H9 (cell line): ENCODE measurements around the gene ADAR. TPM values are rescaled to one million over a fixed set of nuclear protein-coding genes. Genes with fewer than 3 reads are reported as not detected.

Experiments used
- DNase-seq: peaks from one replicate; pipeline ENCODE4 v3.0.0-alpha.2; 2017
- H2AFZ ChIP-seq: one replicate; pipeline ENCODE4 v1.6.1; 2013; ENCODE audit warnings: mild to moderate bottlenecking, low read length, control low read depth, moderate library complexity
- H2AK5ac ChIP-seq: 2 replicates; pipeline ENCODE4 v1.6.1; 2013; ENCODE audit warnings: low read length, control low read depth, mixed read lengths; ENCODE audit not compliant: insufficient read length
- H2BK120ac ChIP-seq: one replicate; pipeline ENCODE4 v1.6.1; 2013; ENCODE audit warnings: low read depth, mild to moderate bottlenecking, low read length, control low read depth, inconsistent platforms; ENCODE audit not compliant: poor library complexity, severe bottlenecking
- H2BK12ac ChIP-seq: 2 replicates; pipeline ENCODE4 v1.6.1; 2013; ENCODE audit warnings: low read length, control low read depth, mixed read lengths, low read depth; ENCODE audit not compliant: insufficient read length
- H2BK15ac ChIP-seq: 2 replicates; pipeline ENCODE4 v1.6.1; 2013; ENCODE audit warnings: low read depth, low read length, control low read depth
- H2BK20ac ChIP-seq: one replicate; pipeline ENCODE4 v1.6.1; 2013; ENCODE audit warnings: low read depth, mild to moderate bottlenecking, low read length, control low read depth, inconsistent platforms; ENCODE audit not compliant: poor library complexity, severe bottlenecking
- H2BK5ac ChIP-seq: 2 replicates; pipeline ENCODE4 v1.6.1; 2013; ENCODE audit warnings: low read length, control low read depth, mixed read lengths; ENCODE audit not compliant: insufficient read length
- H3K14ac ChIP-seq: 2 replicates; pipeline ENCODE4 v1.6.1; 2013; ENCODE audit warnings: low read length, control low read depth; ENCODE audit not compliant: insufficient read depth
- H3K18ac ChIP-seq: 2 replicates; pipeline ENCODE4 v1.6.1; 2013; ENCODE audit warnings: low read depth, mild to moderate bottlenecking, mixed read lengths, low read length, control low read depth; ENCODE audit not compliant: insufficient read length
- H3K23ac ChIP-seq: 2 replicates; pipeline ENCODE4 v1.6.1; 2013; ENCODE audit warnings: low read length, control low read depth, mixed read lengths, low read depth; ENCODE audit not compliant: insufficient read length
- H3K23me2 ChIP-seq: 2 replicates; pipeline ENCODE4 v1.6.1; 2013; ENCODE audit warnings: low read depth, mild to moderate bottlenecking, mixed read lengths, low read length, control low read depth; ENCODE audit not compliant: insufficient read length, poor library complexity, severe bottlenecking
- H3K27ac ChIP-seq: 2 replicates; pipeline ENCODE4 v1.5.1; 2013; ENCODE audit warnings: low read length, control low read depth, mixed read lengths, low read depth; ENCODE audit not compliant: insufficient read length
- H3K27me3 ChIP-seq: 2 replicates; pipeline ENCODE4 v1.6.1; 2013; ENCODE audit warnings: low read length, control low read depth, inconsistent platforms; ENCODE audit not compliant: insufficient read depth
- H3K4ac ChIP-seq: 2 replicates; pipeline ENCODE4 v1.6.1; 2013; ENCODE audit warnings: low read depth, mild to moderate bottlenecking, control low read depth, inconsistent platforms, low read length, moderate library complexity
- H3K4me1 ChIP-seq: 2 replicates; pipeline ENCODE4 v1.6.1; 2013; ENCODE audit warnings: low read length, control low read depth, inconsistent platforms; ENCODE audit not compliant: insufficient read depth
- H3K4me2 ChIP-seq: 2 replicates; pipeline ENCODE4 v1.6.1; 2013; ENCODE audit warnings: low read length, control low read depth, mixed read lengths; ENCODE audit not compliant: insufficient read length, insufficient read depth
- H3K56ac ChIP-seq: 2 replicates; pipeline ENCODE4 v1.6.1; 2013; ENCODE audit warnings: low read depth, mild to moderate bottlenecking, mixed read lengths, low read length, control low read depth; ENCODE audit not compliant: insufficient read length
- H3K79me1 ChIP-seq: 2 replicates; pipeline ENCODE4 v1.6.1; 2013; ENCODE audit warnings: low read depth, mild to moderate bottlenecking, moderate library complexity, low read length, control low read depth, inconsistent platforms; ENCODE audit not compliant: insufficient read depth, poor library complexity, severe bottlenecking
- H3K79me2 ChIP-seq: 2 replicates; pipeline ENCODE4 v1.6.1; 2013; ENCODE audit warnings: low read length, control low read depth, inconsistent platforms; ENCODE audit not compliant: insufficient read depth
- H3K9ac ChIP-seq: 2 replicates; pipeline ENCODE4 v1.6.1; 2013; ENCODE audit warnings: low read length, control low read depth, mixed read lengths; ENCODE audit not compliant: insufficient read length; ENCODE audit errors: extremely low read depth
- H3K9me3 ChIP-seq: one replicate; pipeline ENCODE4 v1.6.1; 2013; ENCODE audit warnings: low read depth, low read length, inconsistent platforms; ENCODE audit not compliant: control insufficient read depth
- H3T11ph ChIP-seq: one replicate; pipeline ENCODE4 v1.6.1; 2013; ENCODE audit warnings: mild to moderate bottlenecking, low read length, control low read depth, inconsistent platforms
- H4K20me1 ChIP-seq: one replicate; pipeline ENCODE4 v1.6.1; 2013; ENCODE audit not compliant: control insufficient read depth, insufficient read length, insufficient read depth
- H4K5ac ChIP-seq: 2 replicates; pipeline ENCODE4 v1.6.1; 2013; ENCODE audit warnings: low read depth, mild to moderate bottlenecking, mixed read lengths, low read length, control low read depth; ENCODE audit not compliant: insufficient read length
- H4K8ac ChIP-seq: replicated peaks from 2 replicates; pipeline ENCODE4 v1.6.1; 2013; ENCODE audit warnings: low read length, control low read depth, mixed read lengths, low read depth; ENCODE audit not compliant: insufficient read length
- H4K91ac ChIP-seq: 2 replicates; pipeline ENCODE4 v1.6.1; 2013; ENCODE audit warnings: low read depth, mild to moderate bottlenecking, moderate library complexity, mixed read lengths, low read length, control low read depth; ENCODE audit not compliant: insufficient read length
- H3K27ac Mint-ChIP-seq, 3 experiments: 2 replicates in 2 of 3; 3 replicates in 1 of 3; pipeline ENCODE4 v1.8.0; 2020 to 2021; ENCODE audit warnings: mixed read lengths in 3 of 3, mild to moderate bottlenecking in 1 of 3, moderate library complexity in 1 of 3
- H3K27me3 Mint-ChIP-seq: 2 replicates; pipeline ENCODE4 v1.8.0; 2021; ENCODE audit warnings: low read depth, mild to moderate bottlenecking, moderate library complexity, mixed read lengths
- H3K36me3 Mint-ChIP-seq, 3 experiments: 2 replicates in 2 of 3; 3 replicates in 1 of 3; pipeline ENCODE4 v1.8.0; 2020 to 2021; ENCODE audit warnings: low read depth in 3 of 3, mixed read lengths in 3 of 3; ENCODE audit not compliant: insufficient read depth in 1 of 3
- H3K4me1 Mint-ChIP-seq, 2 experiments: 2 replicates each; pipeline ENCODE4 v1.8.0; 2020; ENCODE audit warnings: mixed read lengths in 2 of 2
- H3K4me3 Mint-ChIP-seq, 2 experiments: 2 replicates in 1 of 2; 3 replicates in 1 of 2; pipeline ENCODE4 v1.8.0; 2020 to 2021; ENCODE audit warnings: mild to moderate bottlenecking in 2 of 2, mixed read lengths in 2 of 2, moderate library complexity in 1 of 2
- H3K9me3 Mint-ChIP-seq, 2 experiments: 2 replicates in 1 of 2; 3 replicates in 1 of 2; pipeline ENCODE4 v1.8.0; 2020; ENCODE audit warnings: mild to moderate bottlenecking in 2 of 2, mixed read lengths in 2 of 2, moderate library complexity in 1 of 2
- CTCF ChIP-seq: fragments of 200-600 bp; sonication (generic); conservative IDR thresholded peaks from 3 replicates; pipeline ENCODE4 v1.8.0; 2021; ENCODE audit warnings: antibody characterized with exemption, mild to moderate bottlenecking
- WGBS: extraction: QIAGEN DNeasy Blood & Tissue Kit; methylation state at CpG from one replicate; pipeline ENCODE4 v1.1.7; 2013; ENCODE audit warnings: missing lambda C conversion rate, low lambda C conversion rate, mixed read lengths; ENCODE audit not compliant: insufficient read length; ENCODE audit errors: extremely low coverage; 5-methylcytosine and 5-hydroxymethylcytosine counted together
- total RNA-seq: library from RNA; stranded (reverse); gene quantifications from 2 replicates; pipeline ENCODE4 v1.2.1, GENCODE V29; 2021

Gene ADAR
- total RNA-seq, 1 experiment from 2014 or later = 236 TPM

- peaks cover 11% of the 10 kb centered on the region for H3K23me2 ChIP-seq
- peaks cover 8% of the 10 kb centered on the region for H3K27me3 Mint-ChIP-seq
- peak overlapping the region; percentile 48 for H3K4me2 ChIP-seq
- H3K4me1 ChIP-seq = no peaks in the 10 kb centered on the region; the same call in 1 of the 2 replicates
- H3K27ac Mint-ChIP-seq = peak overlapping the region in 1 of 3 experiments; percentile 83; a peak in 1 of 7 replicates
- no peak overlapping the region for H2BK12ac ChIP-seq
- H3K23ac ChIP-seq = no peak overlapping the region
- no peak overlapping the region for H2BK20ac ChIP-seq
- no peak overlapping the region for H4K5ac ChIP-seq
- H2BK120ac ChIP-seq = no peak overlapping the region
- H4K8ac ChIP-seq = no peak overlapping the region
- no peak overlapping the region for H3T11ph ChIP-seq
- H4K20me1 ChIP-seq = no peaks in the 10 kb centered on the region
- H3K9me3 Mint-ChIP-seq = no peaks in the 10 kb centered on the region
- no peak overlapping the region for H3K14ac ChIP-seq
- no peak for TF ChIP-seq CTCF
- H2AK5ac ChIP-seq = no peak overlapping the region
- H3K56ac ChIP-seq = no peak overlapping the region
- DNase-seq = no peak
- WGBS = no CpG with 5 or more reads among the region's 17 CpGs
- H3K9me3 ChIP-seq = no peaks in the 10 kb centered on the region
- H3K79me1 ChIP-seq = no peaks in the 10 kb centered on the region
- H3K4ac ChIP-seq = no peak overlapping the region
- no peak overlapping the region for H3K9ac ChIP-seq
- H4K91ac ChIP-seq = no peak overlapping the region
- H3K79me2 ChIP-seq = no peaks in the 10 kb centered on the region
- H3K4me3 Mint-ChIP-seq = peak overlapping the region; percentile 85
- no peak overlapping the region for H3K18ac ChIP-seq
- no peak overlapping the region for H3K27ac ChIP-seq
- H3K27me3 ChIP-seq = no peaks in the 10 kb centered on the region
- peaks cover 28 to 33% of the 10 kb centered on the region in 2 experiments for H3K4me1 Mint-ChIP-seq
- H3K36me3 Mint-ChIP-seq = peaks cover 0 to 5% (median 3%) of the 10 kb centered on the region in 3 experiments; a peak in 4 of 7 replicates
- H2AFZ ChIP-seq = no peak overlapping the region
- H2BK15ac ChIP-seq = no peak overlapping the region
- H2BK5ac ChIP-seq = no peak overlapping the region
These were observed 39.7 kb downstream of the ADAR start for GRCh38 chr1:154568157-154568815.
